ENCODE results near the gene MAPK10.

- TF ChIP-seq PREB (CRISPR knock-in tag; IDR thresholded peaks at IDR 0.05): no peak
- no peak for TF ChIP-seq ZNF217 (CRISPR knock-in tag; IDR thresholded peaks at IDR 0.05)
- no peak for TF ChIP-seq ZNF24 (IDR thresholded peaks at IDR 0.05)
- TF ChIP-seq MAX (CRISPR knock-in tag; IDR thresholded peaks at IDR 0.05): no peak
- no peak for TF ChIP-seq EZH2 (IDR thresholded peaks at IDR 0.05; ENCODE audit: borderline replicate concordance, low read depth, low read length)
- no peak for TF ChIP-seq DIDO1 (tag; IDR thresholded peaks at IDR 0.05; ENCODE audit: low read depth)
- no peak for TF ChIP-seq MYC (IDR thresholded peaks at IDR 0.05; ENCODE audit: low read depth, low read length)
- no peak for TF ChIP-seq MYC (CRISPR knock-in tag; IDR thresholded peaks at IDR 0.05; ENCODE audit: borderline replicate concordance, low read depth)
- TF ChIP-seq FOSL1 (tag; conservative IDR thresholded peaks at IDR 0.05): no peak
- no peak for TF ChIP-seq PML (IDR thresholded peaks at IDR 0.05; ENCODE audit: low read length)
- no peak for TF ChIP-seq CUX1 (CRISPR knock-in tag; IDR thresholded peaks at IDR 0.05)
- no peak for TF ChIP-seq PKNOX1 (IDR thresholded peaks at IDR 0.05)
- no peak for TF ChIP-seq POLR2A (conservative IDR thresholded peaks at IDR 0.05)
- no peak for TF ChIP-seq HINFP (tag; conservative IDR thresholded peaks at IDR 0.05; ENCODE audit: low read depth)
- no peak for TF ChIP-seq CTCF (IDR thresholded peaks at IDR 0.05 in 2 of 3, conservative IDR thresholded peaks at IDR 0.05 in 1 of 3; ENCODE audit: insufficient read depth in 2 of 3, low read depth in 1 of 3, low read length in 3 of 3)
Measured at GRCh38 chr4:86386201-86386600, 26.3 kb upstream of the MAPK10 start.
